Fibroblast of skin of left quadriceps (primary cell): ENCODE measurements around the gene CCDC77.
A peak's percentile ranks its signal among the peaks of the same experiment; 100 is the strongest.

Source experiments
- DNase-seq, 2 experiments: peaks; one replicate each; pipeline ENCODE4 v3.0.0-alpha.2; 2013; ENCODE audit warnings: low read depth in 2 of 2

The CCDC77 gene

GRCh38 chr12:480831-481816 lies 79.7 kb downstream of the CCDC77 start:
- DNase-seq = peak in 1 of 2 experiments; percentile 13

GRCh38 chr12:482061-482460 lies 80.6 kb downstream of the CCDC77 start:
- no peak for DNase-seq

GRCh38 chr12:484096-484495 lies 82.7 kb downstream of the CCDC77 start:
- DNase-seq = no peak

- no peak for DNase-seq
These were observed 88.8 kb downstream of the CCDC77 start for GRCh38 chr12:490260-490659.
